ENCODE results near the gene UBXN10. TPM values are rescaled to one million over a fixed set of nuclear protein-coding genes. Genes with fewer than 3 reads are reported as not detected.
A peak's percentile ranks its signal among the peaks of the same experiment; 100 is the strongest.

Gene UBXN10
- total RNA-seq, 1 experiment from 2014 or later: not detected

DNA sequence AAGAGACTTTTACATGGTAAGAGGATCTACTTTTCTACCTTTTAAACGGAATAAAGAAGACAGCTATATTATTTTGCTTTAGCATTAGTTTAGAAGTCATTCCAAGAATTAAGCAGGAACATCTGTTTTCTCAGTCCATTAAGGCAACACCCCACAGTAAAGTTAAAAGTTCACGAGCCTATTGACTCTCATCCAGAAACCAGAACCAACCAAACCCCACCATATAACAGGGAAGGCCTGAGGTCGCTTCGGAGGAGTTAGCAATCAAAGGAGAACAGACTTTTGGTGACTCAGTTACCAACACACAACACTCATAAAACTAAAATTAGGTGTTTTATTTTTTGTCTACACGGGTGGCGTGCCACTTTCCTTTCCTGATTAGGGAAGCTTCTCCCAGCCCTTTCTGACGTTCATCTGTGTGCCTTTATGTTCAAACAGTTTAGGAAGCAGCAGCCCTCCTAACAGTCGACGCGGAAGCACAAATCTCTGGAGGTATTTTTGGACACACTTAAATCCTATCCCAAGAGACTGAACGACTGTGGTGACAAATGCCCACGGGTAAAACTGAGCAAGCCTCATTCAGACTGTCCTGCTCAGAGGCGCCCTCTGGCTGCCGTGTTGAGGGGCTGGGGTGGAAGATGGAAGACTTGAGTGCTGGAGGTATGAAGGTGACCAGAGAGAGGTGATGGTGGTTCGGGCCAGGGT, 9.0 kb downstream of the UBXN10 start:
- H3K4me1 ChIP-seq (replicated peaks): no peaks in the 10 kb centered on the region
- no peak overlapping the region for H3K4me3 ChIP-seq
- no peaks in the 10 kb centered on the region for H3K9me3 ChIP-seq (replicated peaks)
- H3K27ac ChIP-seq: no peak overlapping the region
- peak; percentile 24 to 59 for DNase-seq (ENCODE audit: low read depth in 1 of 2, low spot score in 2 of 2)
- no peaks in the 10 kb centered on the region for H3K36me3 ChIP-seq
- peaks cover 43% of the 10 kb centered on the region for H3K27me3 ChIP-seq (replicated peaks)

DNA sequence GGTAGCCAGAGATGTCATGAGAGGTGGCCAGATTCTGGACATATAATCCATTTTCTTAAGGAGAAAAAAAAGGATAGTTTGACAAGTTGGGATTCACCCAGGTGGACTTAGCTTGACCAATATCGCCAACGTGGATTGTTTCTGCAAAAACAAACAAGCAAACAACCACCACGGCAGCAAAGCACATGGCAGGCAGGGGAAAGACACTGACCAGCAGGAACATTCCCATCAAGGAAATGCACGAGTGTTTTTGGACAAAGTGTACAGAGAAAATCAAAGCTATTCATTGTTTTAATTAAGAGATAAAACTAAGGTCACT, 9.5 kb downstream of the UBXN10 start:
- Histone ChIP-seq H3K36me3 (no peaks in the 10 kb centered on the region), H3K27ac (no peak overlapping the region), H3K9me3 (replicated peaks) (no peaks in the 10 kb centered on the region), H3K4me3 (no peak overlapping the region), H3K27me3 (replicated peaks) (peaks cover 40% of the 10 kb centered on the region), H3K4me1 (replicated peaks) (no peaks in the 10 kb centered on the region)
- DNase-seq (ENCODE audit: low read depth in 1 of 2, low spot score in 2 of 2): no peak

DNA sequence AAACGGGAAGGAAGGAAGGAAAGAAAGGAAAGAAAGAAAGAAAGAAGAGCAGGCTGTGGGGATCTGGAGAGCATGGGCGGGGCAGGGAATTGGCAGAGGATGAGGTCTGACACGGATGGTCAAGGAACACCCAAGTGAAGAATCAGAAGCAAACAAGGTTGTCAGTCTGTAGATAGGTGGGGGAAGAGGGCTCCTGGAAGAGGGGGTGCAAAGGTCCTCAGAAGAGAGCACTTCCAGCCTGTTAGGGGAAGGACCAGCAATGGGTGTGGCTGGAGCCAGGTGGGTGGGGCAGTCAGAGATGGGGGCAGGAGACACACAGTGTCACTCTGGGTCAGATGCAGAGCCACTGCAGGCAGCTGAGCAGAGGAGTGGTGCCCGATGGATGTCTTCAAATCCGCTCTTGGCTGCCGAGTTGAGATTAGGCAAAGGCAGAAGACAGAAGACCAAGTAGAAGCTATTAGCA, 11.5 kb downstream of the UBXN10 start:
- H3K4me1 ChIP-seq (replicated peaks): no peaks in the 10 kb centered on the region
- no peak for DNase-seq (ENCODE audit: low read depth in 1 of 2, low spot score in 2 of 2)
- H3K4me3 ChIP-seq: no peak overlapping the region
- H3K27me3 ChIP-seq (replicated peaks): peaks cover 36% of the 10 kb centered on the region
- no peaks in the 10 kb centered on the region for H3K36me3 ChIP-seq
- H3K9me3 ChIP-seq (replicated peaks): no peaks in the 10 kb centered on the region
- H3K27ac ChIP-seq: no peak overlapping the region

DNA sequence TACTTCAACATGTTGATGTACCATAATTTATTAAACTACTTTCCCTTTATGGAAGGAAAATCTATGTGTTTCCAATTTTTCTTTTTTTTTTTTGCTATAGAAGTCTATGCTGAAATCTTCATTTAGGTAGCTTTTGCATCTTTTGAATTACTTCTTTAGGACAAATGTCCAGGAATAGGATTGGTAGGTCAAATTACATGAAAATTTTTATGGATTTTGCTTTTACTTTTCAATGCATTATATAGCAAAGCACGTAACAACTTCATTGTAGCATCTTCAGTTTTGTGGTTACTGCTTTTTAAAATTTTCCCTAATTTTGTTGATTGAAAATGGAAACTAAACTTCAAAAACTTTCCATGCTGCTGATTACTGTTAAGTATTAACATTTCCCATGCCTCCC, 12.4 kb downstream of the UBXN10 start:
- Histone ChIP-seq H3K4me3 (no peak overlapping the region), H3K36me3 (no peaks in the 10 kb centered on the region), H3K4me1 (replicated peaks) (no peaks in the 10 kb centered on the region), H3K27ac (no peak overlapping the region), H3K27me3 (replicated peaks) (peaks cover 37% of the 10 kb centered on the region), H3K9me3 (replicated peaks) (no peaks in the 10 kb centered on the region)
- no peak for DNase-seq (ENCODE audit: low read depth in 1 of 2, low spot score in 2 of 2)

DNA sequence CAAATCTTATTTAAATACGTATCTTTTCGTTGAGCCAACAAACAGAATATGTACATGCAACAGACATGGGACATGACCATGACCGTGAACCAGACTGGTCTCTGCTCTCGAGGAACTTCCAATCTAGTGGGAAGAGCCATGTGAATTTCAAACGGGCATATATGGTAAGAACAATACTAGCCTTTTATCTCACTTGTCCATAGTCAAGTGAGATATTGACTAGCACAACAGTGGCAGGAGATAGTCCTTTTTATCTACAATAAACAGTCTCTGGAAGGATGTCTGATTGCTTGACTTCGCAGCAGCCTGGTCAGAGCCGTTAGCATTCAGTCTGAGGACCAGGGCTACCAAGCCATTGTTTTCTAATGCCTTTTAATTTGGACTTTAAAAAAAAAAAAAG, 13.0 kb downstream of the UBXN10 start:
- H3K4me1 ChIP-seq (replicated peaks): no peaks in the 10 kb centered on the region
- no peaks in the 10 kb centered on the region for H3K36me3 ChIP-seq
- H3K9me3 ChIP-seq (replicated peaks): no peaks in the 10 kb centered on the region
- DNase-seq (ENCODE audit: low read depth in 1 of 2, low spot score in 2 of 2): no peak
- H3K4me3 ChIP-seq: no peak overlapping the region
- H3K27me3 ChIP-seq (replicated peaks): peaks cover 38% of the 10 kb centered on the region
- H3K27ac ChIP-seq: no peak overlapping the region

DNA sequence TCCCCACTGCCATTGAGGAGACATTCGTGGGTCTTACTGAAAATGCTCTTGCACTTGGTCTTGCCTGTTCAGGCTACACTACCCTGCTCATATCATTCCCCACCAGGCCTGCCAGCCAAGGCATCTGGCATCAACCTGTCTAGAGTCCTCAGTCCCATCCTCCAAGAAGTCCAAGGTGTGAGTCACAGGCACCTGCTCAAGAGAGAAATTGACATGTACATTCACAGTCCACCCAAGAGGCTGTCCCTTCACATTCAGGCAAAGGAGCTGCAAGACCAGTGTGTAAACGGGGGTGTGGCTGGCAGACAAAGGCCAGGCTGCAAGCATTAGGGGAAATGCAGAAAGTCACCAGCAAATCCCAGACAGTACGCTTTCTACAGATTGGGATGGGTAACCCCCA, 13.5 kb downstream of the UBXN10 start:
- no peak overlapping the region for H3K27ac ChIP-seq
- H3K4me3 ChIP-seq: no peak overlapping the region
- no peaks in the 10 kb centered on the region for H3K4me1 ChIP-seq (replicated peaks)
- H3K9me3 ChIP-seq (replicated peaks): no peaks in the 10 kb centered on the region
- DNase-seq (ENCODE audit: low read depth in 1 of 2, low spot score in 2 of 2): no peak
- peaks cover 33% of the 10 kb centered on the region for H3K27me3 ChIP-seq (replicated peaks)
- no peaks in the 10 kb centered on the region for H3K36me3 ChIP-seq

DNA sequence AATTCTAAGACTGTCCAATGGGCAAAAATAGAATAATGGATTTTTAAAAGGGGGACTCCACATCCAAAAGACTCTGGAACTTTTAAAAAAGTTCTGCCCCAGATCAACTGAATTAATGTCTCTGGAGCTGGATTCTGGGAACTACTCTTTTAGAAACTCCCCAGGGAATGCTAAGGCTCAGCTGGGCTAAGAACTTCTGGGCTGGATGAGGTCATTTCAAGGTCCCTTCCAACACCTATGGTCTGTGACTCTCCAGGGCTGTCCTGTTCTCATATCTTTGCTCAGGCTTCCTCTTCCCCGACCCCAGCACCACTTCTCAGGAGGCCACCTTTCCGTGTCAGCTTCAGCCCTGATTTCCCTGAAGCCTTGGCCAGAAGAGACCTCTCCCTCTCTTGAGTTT, 13.9 kb downstream of the UBXN10 start:
- no peak overlapping the region for H3K27ac ChIP-seq
- no peak for DNase-seq (ENCODE audit: low read depth in 1 of 2, low spot score in 2 of 2)
- peaks cover 29% of the 10 kb centered on the region for H3K27me3 ChIP-seq (replicated peaks)
- no peaks in the 10 kb centered on the region for H3K4me1 ChIP-seq (replicated peaks)
- no peak overlapping the region for H3K4me3 ChIP-seq
- no peaks in the 10 kb centered on the region for H3K9me3 ChIP-seq (replicated peaks)
- H3K36me3 ChIP-seq: no peaks in the 10 kb centered on the region

DNA sequence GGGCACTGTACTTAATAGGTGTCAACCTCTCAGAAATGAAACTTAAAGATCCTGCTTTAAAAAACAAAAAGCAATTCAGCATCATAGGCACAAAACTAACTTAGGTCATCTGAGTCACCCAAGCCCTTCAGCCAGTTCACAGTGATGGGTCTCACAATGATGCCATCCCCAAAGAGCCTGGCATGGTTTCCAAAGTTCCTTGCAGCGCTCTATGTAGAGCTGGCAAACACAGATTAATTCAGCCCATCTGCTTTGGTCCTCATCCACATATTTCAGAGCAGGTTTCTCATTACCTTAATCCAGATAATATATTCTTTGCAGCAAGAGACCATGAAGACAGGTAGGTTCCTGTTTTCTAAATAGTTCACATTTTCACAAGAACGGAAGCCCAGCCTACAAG, 15.1 kb downstream of the UBXN10 start:
- H3K4me3 ChIP-seq: no peak overlapping the region
- H3K27ac ChIP-seq: no peak overlapping the region
- no peak for DNase-seq (ENCODE audit: low read depth in 1 of 2, low spot score in 2 of 2)
- H3K36me3 ChIP-seq: no peaks in the 10 kb centered on the region
- no peaks in the 10 kb centered on the region for H3K9me3 ChIP-seq (replicated peaks)
- peaks cover 29% of the 10 kb centered on the region for H3K27me3 ChIP-seq (replicated peaks)
- no peaks in the 10 kb centered on the region for H3K4me1 ChIP-seq (replicated peaks)

DNA sequence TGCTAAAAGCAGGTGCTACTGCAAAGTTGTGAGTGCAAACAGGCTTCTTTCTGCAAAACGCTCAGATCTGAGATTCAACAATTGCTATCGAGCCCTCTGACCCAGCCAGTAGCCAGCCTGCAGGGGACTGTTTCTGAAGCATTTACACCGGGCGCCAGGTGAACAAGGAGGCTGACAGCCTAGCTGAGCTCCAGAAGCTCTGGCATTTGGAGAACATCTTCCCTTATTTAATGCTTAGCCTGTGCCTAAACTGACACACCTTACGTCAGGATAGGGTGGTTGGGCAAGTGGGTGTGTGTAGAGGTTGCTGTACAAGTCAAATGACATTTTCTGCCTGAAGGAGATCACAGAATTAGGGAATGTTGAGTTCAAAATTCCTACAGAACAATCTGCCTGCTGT, 16.3 kb downstream of the UBXN10 start:
- DNase-seq (ENCODE audit: low read depth in 1 of 2, low spot score in 2 of 2): no peak
- no peak overlapping the region for H3K27ac ChIP-seq
- H3K27me3 ChIP-seq (replicated peaks): peaks cover 29% of the 10 kb centered on the region
- no peaks in the 10 kb centered on the region for H3K36me3 ChIP-seq
- H3K9me3 ChIP-seq (replicated peaks): no peaks in the 10 kb centered on the region
- H3K4me3 ChIP-seq: no peak overlapping the region
- H3K4me1 ChIP-seq (replicated peaks): no peaks in the 10 kb centered on the region

DNA sequence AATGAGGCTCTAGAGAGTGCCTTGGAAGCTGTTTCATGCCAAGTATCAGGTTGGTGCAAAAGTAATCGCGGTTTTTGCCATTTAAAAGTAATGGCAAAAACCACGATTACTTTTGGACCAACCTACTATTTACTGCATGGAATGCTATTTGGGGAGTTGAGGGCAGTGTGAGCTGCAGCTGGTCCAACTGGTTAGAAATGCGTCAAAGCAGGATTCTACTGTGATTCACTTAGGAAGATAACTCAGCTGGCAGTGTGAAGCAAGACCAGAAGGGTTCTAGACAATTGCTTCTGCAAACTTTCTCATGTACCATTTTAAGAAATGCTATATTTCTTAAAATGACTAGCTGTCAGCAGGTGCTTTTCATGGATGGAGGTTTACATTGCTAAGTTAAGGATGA, 21.6 kb downstream of the UBXN10 start:
- no peak overlapping the region for H3K4me3 ChIP-seq
- H3K36me3 ChIP-seq: no peaks in the 10 kb centered on the region
- H3K27me3 ChIP-seq (replicated peaks): peaks cover 7% of the 10 kb centered on the region
- H3K4me1 ChIP-seq (replicated peaks): no peaks in the 10 kb centered on the region
- no peak for DNase-seq (ENCODE audit: low read depth in 1 of 2, low spot score in 2 of 2)
- no peaks in the 10 kb centered on the region for H3K9me3 ChIP-seq (replicated peaks)
- no peak overlapping the region for H3K27ac ChIP-seq

DNA sequence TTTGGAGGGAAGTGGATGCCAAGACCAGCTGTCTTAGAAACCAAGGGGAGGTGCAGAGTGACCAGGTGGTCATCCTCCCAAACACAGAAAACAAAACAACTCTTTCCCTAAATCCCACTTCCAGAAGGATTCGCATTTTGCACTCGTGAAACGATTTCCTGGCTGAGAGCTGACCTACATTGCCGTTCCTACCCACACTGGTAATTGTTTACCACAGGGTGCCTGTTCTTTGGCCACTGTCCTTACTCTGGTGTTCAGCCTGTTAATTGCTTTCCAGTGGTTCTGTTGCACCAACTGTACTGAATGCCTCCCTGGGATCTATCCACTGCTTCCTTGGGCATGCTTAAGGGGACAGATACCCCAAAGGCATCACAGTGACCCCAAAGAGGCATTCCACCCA, 23.6 kb downstream of the UBXN10 start:
- Histone ChIP-seq H3K27me3 (replicated peaks) (peaks cover 15% of the 10 kb centered on the region), H3K4me3 (no peak overlapping the region), H3K9me3 (replicated peaks) (no peaks in the 10 kb centered on the region), H3K36me3 (no peaks in the 10 kb centered on the region), H3K4me1 (replicated peaks) (no peaks in the 10 kb centered on the region), H3K27ac (no peak overlapping the region)
- DNase-seq (ENCODE audit: low read depth in 1 of 2, low spot score in 2 of 2): no peak

DNA sequence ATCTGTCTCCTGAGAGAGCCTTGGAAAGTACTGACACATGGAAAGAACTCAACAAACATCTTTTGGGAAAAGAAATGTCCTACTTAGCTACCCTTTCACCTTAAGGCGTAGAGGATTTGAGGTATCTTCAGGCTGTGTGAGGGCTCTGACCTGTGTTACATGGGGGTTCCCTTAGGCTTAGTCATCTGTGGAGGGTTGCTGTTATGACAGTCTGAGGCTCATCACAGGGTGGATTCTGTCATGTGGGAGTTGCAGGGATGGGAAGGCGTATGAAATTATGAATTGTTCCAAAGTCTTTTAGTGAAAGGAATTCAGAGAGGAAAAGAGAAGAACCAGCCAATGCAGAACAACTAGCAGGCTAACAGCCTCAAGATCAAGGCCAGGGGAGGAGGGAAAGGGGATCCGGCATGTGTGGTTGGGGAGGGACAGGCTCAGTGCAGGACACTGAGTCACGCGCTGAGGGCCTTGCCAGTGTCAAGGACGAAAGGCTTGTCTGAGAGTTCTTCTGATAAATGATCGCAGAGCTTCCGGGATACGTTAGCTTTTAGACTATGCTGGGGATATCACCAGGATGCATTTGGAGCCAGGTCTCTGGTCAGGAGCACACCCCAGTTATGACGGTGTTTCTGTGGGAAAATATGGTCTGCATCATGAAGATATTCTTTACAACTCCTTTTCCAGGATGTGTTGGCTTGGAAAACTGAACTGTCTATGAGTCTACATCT, 25.0 kb downstream of the UBXN10 start:
- no peak for DNase-seq (ENCODE audit: low read depth in 1 of 2, low spot score in 2 of 2)
- Histone ChIP-seq H3K36me3 (no peaks in the 10 kb centered on the region), H3K27me3 (replicated peaks) (peaks cover 21% of the 10 kb centered on the region), H3K4me1 (replicated peaks) (no peaks in the 10 kb centered on the region), H3K27ac (no peak overlapping the region), H3K4me3 (no peak overlapping the region), H3K9me3 (replicated peaks) (no peaks in the 10 kb centered on the region)

DNA sequence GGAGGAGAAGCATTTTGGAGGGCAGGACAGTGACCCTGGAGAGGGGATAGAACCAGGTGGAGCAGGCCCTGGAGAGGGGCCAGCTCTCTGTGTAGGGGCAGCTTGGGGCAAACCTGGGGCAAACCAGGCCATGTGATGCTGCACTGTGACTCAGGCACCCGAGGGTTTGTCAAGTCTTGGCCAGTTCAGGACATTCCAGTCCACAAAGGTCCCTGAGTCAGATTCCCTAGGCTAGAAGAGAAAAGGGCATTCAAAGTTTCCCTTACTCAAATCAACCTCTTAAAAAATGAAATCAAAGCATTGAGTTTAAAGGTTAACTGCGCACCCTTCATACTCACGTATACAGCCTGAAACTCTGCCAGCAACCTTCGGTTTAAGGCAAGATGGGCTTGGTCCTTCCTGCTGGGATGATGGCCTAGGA, 25.6 kb downstream of the UBXN10 start:
- no peaks in the 10 kb centered on the region for H3K36me3 ChIP-seq
- no peak overlapping the region for H3K27ac ChIP-seq
- H3K4me3 ChIP-seq: no peak overlapping the region
- H3K9me3 ChIP-seq (replicated peaks): peaks cover 4% of the 10 kb centered on the region; the same call in 1 of the 2 replicates
- H3K4me1 ChIP-seq (replicated peaks): no peaks in the 10 kb centered on the region
- no peak for DNase-seq (ENCODE audit: low read depth in 1 of 2, low spot score in 2 of 2)
- H3K27me3 ChIP-seq (replicated peaks): peaks cover 21% of the 10 kb centered on the region

DNA sequence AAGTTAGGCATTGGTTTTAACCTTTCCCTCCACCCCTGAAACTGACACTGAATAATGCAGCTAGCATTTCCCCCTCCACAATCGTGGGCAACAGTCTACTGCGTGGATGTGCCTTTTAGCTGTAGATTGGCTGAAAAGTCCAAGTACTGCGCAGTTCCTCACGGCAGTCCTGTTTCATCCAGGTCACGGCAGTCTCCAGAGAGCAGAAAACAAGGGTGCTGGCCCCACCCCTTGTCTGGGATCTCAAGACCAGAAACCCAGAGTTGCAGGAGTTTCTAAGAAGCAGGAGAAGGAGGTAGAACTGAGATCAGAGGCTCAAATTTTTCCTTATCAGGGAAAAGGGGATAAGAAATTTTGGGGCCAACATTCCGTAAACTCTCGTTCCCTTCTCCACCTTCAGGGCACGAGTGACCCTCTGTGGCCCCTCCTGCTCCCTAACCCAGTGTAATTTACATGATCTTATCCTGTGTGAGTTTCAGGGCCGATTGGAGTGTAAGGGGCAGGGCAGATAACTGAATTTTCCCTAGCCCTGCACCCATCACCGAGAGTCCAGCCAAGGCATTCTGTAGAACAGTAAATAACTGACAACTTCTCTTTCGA, 26.3 kb downstream of the UBXN10 start:
- H3K4me3 ChIP-seq: no peak overlapping the region
- DNase-seq (ENCODE audit: low read depth in 1 of 2, low spot score in 2 of 2): no peak
- no peaks in the 10 kb centered on the region for H3K36me3 ChIP-seq
- peaks cover 4% of the 10 kb centered on the region; the same call in 1 of the 2 replicates for H3K9me3 ChIP-seq (replicated peaks)
- H3K27ac ChIP-seq: no peak overlapping the region
- H3K27me3 ChIP-seq (replicated peaks): peaks cover 21% of the 10 kb centered on the region
- no peaks in the 10 kb centered on the region for H3K4me1 ChIP-seq (replicated peaks)
